SH-SY5Y (cell line): ENCODE measurements around the gene ARL2.

Experiments used
- GATA2 ChIP-seq: IDR thresholded peaks from 2 replicates; pipeline ENCODE4 v1.6.1; 2011; ENCODE audit warnings: mild to moderate bottlenecking, low read depth, low read length
- GATA3 ChIP-seq: IDR thresholded peaks from 2 replicates; pipeline ENCODE4 v1.6.1; 2011; ENCODE audit warnings: low read depth, mild to moderate bottlenecking, low read length, moderate library complexity

The ARL2 gene

DNA sequence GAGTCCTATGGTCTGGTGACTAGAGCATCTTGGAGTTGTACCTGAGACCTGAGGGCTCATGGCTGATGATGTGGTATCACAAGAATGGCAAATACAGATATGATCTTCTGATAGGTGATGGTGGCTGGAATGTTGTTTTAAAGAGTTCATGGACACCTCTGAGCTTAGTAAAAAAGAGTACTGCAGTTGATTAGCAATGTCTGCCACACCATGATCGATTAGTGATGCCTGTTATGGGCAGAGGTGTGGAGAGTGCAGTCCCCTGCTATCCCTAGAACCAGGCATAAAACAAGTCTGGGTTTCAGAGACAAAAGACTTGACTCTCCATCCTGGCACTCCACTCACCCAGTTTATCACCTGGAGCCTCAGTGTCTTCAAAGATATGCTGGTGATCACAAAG is 15.8 kb upstream of the ARL2 start:
- no peak for TF ChIP-seq GATA2
- TF ChIP-seq GATA3 = no peak

DNA sequence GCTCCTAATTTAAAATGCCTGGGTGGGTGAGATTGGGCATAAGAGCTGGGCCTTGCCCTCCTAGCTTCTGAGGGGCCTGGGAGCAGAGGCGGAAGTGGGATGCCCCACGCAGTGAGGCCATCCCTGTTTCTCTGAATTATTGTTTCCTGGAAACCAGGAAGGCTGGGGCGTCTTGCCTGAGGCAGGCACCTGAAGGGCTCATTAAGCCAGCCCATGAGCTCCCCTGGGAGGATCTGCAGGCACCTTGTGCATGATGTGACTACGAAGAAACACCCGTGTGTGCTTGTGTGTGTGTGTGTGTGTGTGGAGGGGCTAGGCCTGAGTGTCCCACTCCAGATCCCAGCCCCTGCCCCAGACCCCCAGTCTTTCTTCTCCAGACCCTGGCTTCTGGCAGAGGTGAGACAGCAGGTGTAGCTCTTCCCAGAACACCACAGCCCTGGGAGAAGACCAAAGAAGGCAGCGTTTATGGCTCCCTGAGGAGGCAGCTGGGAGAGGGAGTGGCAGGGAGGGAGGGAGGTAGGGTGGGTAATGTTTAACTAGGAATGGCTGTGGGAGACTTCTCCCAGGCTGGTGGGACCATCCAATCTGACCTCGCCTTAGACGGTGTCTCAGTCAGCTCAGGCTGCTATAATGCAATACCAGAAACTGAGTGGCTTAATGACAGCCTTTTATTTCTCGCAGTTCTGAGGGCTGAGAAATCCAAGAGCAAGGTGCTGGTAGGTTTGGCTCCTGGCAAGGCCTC is 15.1 kb upstream of the ARL2 start:
- TF ChIP-seq GATA2 (no peak), GATA3 (no peak)

DNA sequence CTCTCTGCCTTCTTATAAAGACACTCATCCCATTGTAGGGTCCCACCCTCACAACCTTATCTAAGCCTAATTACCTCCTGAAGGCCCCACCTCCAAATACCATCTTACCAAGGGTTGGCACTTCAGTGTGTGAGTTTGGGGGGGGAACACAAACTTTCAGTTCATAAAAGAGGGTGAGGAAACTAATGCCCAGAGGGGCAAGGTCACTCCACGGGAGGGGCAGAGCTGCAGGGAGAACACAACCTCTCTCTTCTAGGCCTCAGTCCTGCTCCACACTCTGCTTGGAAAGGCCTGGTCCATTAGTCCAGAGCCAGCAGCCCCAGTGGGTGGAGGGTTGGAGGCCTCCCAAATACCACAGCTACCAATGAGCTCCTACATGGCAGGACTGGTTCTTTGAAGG is 14.5 kb upstream of the ARL2 start:
- TF ChIP-seq GATA3 (no peak), GATA2 (no peak)

DNA sequence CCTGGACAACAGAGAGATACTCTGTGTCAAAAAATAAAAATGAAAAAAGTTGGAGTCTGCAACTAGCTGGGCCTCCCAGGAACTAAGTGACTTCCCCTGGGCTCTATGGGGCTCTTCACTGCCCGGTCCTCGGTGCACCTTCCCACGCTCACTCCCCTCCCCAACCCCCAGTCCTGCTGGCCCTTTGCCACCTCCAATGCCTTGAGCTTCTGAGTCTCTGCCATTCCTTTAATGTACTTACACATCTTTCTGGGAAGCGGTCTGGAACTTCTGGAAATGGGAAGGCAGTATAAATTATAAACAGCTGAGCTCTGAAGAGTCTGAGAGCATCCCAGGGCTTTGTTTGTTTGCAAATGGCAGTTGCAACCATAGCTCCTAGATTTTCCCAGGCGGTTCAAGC is 11.3 kb upstream of the ARL2 start:
- TF ChIP-seq GATA2 (no peak), GATA3 (no peak)

DNA sequence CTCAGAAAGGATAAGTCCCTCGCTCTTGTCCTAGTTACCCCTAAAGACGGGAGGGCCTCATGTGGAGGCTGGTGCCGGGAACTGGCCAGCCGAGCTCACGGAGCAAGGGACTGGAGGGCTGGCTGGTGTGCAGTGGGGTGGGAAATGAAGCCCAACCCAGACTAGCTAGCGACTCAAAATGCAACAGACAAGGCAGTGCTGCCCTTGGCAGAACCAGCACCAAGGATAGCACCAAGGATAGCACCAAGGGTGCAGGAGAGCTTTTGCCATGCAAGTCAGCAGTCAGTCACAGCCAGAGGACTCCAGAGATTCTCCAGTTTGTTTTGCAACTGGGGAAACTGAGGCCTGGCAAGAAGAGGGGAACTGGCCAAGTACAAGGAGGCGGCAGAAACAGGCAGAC is 10.7 kb upstream of the ARL2 start:
- TF ChIP-seq GATA3 = no peak
- no peak for TF ChIP-seq GATA2

DNA sequence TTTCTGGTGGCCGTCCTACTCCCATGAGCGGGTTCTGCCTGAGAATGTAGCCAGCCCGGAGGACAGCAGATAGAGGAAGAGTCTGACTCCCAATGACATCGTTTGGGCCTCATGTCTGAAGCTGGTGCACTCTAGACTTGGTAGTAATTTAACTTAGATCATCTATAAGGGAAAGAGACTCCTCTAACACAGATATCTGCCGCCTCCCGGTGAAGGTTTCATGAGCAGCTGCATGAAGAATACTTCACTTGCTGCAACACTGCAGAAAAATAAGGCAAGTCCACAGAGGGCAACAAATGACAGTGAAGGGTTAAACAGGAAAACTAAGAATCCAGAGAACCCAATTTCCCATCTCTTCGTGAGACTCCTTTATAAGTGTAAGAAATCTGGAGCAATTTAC is 5.9 kb upstream of the ARL2 start:
- TF ChIP-seq GATA3 (no peak), GATA2 (no peak)

DNA sequence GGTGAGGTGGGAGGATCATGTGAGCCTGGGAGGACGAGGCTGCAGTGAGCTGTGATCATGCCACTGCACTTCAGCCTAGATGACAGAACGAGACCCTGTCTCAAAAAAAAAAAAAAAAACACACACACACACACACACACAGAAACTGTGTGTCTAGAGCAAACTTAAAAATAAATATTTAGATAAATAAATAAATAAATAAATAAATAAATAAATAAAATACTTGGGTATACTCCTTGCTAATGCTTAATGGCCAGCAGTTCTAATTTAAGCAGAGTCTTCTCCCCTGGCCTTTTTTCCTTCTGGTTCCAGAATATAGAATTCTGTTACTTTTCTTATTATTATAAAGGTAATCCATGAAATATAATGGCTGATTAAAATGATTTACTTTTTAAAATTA is 5.1 kb upstream of the ARL2 start:
- TF ChIP-seq GATA2 = no peak
- no peak for TF ChIP-seq GATA3

DNA sequence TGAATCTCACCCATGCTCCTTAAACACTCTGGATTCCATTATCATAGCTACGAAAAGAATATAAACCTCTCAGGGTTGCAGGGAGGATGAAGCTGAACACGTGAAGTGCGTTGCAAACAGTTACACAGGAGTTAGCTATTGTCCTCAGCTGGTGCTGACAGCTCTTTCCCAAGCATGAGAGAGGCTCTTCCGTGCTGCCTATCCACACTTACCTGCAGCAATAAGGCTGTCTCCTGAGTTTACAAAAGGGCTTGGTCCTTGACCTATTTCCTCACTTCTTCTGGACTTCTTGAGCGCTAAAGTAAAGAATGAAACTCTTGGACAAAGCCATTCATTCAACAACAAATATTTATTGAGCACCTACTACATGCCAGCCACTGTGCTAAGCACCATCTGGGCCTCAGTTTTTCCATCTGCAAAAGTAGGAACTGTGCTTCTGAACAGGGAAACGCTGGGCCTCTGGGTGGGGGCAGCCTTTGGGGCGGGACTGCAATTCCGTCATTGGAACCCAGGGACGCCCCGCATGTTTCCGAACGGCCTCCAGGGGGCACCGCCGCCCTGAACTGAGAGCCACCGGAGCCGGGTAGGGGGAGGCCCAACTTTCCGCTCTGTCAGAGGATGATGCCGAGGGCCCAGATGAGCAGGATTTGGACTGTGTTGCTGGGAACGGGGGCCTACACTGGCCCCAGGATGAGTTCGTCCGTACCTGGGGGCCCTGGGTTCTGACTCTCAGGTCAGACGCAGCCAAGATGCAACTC is 651 bp upstream of the ARL2 start:
- TF ChIP-seq GATA2 (no peak), GATA3 (no peak)

DNA sequence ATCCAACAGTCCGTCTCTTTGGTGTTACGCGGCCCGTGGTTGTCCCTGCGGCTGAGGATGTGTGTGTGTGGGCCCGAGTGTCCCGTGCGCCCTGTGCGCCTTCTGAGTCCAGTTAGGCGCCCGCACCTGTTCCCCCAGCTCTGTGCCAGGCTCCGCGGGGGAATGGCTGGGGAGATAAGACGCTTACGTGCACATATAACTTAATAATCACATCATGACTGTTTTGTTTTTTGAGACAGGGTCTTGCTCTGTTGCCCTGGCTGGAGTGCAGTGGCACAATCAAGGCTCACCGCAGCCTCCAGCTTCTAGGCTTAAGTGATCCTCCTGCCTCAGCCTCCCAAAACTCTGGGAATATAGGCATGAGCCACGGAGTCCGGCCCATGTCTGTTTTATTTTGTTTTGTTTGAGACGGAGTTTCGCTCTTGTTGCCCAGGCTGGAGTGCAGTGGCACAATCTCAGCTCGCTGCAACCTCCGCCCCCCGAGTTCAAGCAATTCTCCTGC is 817 bp downstream of the ARL2 start:
- TF ChIP-seq GATA3 (no peak), GATA2 (peak; percentile 23; the same call in 1 of the 2 replicates)

DNA sequence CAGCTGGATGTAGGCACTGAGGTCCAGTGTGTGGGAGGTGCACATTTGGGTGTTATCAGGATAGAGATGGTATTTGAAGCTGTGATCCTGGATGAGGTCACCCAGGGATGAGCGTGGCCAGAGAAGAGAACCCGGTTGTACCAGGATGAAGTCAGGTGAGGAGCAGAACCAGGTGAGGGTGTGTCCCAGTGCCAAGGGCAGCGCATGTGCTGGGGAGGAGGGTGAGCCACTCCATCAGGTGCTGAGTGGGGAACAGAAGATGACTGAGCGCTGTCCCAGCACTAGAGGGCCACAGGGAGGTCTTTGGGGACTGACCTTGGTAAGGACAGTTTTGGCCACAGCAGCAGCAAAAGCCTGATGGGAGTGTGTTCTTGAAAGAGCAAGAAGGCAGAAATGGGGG is 2.7 kb downstream of the ARL2 start:
- TF ChIP-seq GATA3 = no peak
- TF ChIP-seq GATA2 = no peak

DNA sequence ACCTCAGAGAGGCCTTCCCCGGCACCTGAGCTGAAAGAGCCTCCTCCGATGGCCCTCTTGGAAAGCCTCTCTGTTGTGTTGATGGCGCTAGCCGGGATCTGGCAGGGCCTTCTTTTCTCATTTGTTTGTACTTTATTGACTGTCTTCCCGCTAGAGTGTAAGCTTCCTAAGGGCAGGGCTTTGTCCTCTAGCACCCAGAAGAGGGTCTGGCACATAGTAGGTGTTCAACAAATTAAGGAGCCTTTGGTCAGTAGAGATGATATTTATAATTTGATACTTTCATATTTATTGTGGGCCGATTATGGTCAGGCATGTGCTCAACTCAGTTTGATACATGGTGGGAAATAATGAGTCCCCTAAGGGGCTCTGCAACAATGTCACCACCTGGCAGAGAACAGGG is 4.0 kb downstream of the ARL2 start:
- no peak for TF ChIP-seq GATA2
- TF ChIP-seq GATA3 = no peak

DNA sequence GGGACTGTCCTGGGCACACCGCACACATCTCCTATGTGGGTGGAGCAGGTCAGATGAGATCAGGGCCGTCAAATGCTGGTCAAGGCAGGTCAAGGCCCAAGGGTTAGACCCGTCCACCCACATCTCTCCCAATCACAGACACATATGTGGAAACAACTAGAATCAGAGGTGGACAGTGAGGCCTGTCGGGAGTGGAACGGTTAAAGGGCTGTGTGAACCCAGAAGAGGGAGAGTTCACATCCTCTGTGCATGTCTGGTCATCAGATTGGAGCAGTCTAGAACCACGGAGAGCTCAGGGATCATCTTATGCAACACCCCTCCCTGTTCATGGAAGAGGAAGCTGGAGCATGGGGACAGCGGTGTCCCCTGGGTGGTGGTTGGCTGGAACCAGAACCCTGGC is 5.9 kb downstream of the ARL2 start:
- no peak for TF ChIP-seq GATA2
- no peak for TF ChIP-seq GATA3

DNA sequence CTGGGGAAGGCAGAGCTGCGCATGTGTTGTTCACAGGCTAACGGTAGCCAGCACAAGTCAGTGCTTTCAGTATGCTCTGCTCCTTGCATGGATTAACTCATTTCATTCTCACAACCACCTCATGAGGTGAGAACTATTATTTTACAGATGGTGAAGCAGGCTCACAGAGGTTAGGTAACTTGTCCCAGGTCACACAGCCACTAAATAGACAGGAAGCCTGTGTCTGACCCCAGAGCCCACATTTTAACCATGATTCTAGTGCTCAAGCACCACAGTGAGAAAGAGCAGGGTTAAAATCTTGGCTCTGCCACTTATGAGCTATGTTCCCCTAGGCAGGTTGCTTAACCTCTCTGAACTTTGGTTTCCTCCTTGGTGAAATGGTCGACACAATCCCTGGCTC is 7.0 kb downstream of the ARL2 start:
- TF ChIP-seq GATA2 (no peak), GATA3 (no peak)

DNA sequence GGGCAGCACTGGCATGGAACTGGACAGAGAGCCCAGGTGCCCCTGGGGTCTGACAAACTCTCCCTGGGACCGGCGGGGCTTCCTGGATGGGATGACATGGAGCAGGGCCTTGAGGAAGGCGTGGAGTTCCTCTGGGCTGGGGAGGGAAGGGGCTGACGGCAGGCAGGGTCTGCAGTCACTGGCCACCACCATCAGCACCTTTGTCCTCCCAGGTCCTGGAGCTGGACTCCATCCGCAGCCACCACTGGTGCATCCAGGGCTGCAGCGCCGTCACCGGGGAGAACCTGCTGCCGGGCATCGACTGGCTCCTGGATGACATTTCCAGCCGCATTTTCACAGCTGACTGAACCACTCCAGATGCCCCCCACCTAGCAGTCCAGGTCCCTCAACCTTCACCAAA is 7.5 kb downstream of the ARL2 start:
- TF ChIP-seq GATA3 = no peak
- TF ChIP-seq GATA2 = no peak

DNA sequence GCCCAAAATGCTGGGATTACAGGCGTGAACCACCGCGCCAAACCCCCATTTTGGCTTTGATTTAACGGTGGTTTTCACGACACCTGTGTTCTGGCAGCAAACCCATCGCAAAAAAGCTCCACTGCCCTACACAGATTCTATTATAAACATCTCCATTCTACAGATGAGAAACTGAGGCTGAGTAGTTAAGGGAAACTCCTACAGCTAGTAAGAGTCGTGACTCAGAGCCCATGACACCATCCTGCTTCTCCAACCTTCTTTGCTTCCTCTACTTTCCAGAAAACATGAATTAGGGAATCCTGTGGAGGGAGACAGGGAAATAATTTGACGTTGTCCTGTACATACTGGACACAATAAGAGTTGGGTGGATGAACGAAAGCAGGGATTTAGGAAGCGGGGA is 12.8 kb downstream of the ARL2 start:
- TF ChIP-seq GATA3 (no peak), GATA2 (no peak)
